ENCODE data around the gene OSM.

Gene OSM

DNA sequence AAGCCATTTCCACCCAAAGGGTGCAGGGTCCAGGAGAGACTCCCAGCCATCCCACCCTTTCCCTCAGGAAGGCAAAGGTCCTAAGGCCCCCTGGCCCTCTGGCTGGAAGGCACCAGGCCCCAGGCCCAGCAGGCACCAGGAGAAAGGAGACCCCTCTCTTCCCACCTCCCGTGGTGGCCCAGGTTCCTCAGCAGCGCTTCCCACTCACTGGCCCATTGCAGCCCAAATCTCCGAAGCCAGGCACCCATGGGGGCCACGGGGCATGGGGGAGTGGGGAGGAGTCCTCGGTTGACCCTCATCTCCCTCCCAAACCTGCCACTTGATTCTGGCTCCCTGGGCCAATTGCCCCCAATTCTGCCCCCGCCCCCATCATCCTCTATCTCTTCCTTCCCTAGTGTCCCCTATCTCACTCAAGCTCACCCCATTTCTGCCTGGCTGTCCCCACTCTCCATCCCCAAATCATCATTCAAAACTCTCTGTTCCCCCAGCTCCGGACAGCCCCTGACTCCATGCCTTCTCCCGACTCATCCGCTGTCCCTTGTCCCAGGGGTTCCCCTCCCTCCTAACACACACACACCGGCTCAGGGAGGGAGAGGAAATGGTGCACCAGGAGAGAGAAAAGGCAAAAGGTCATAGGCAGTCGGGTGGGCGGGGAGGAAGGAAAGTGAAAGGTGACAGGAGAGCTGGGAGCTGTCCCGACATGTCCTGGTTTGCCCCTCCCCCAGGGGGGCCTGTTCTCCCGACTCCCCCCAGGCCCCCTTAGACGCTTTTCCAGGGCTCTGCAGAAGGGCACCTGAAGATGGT, 21.3 kb downstream of the OSM start:
- Histone ChIP-seq H3K4me2 (ENCODE audit: low read length) (peak overlapping the region; percentile 42), H3K27ac (ENCODE audit: low read depth, low read length) (no peak overlapping the region), H2AK5ac (ENCODE audit: low read length) (no peak overlapping the region), H3K18ac (ENCODE audit: low read length) (peak overlapping the region; percentile 22), H2BK15ac (replicated peaks; ENCODE audit: low read depth) (no peak overlapping the region), H4K5ac (ENCODE audit: low read length) (no peak overlapping the region), H3K4me1 (ENCODE audit: control insufficient read depth, low read depth, low read length) (no peaks in the 10 kb centered on the region), H3K27me3 (ENCODE audit: insufficient read depth, low read length, poor library complexity) (no peaks in the 10 kb centered on the region), H3K79me1 (ENCODE audit: low read length) (no peaks in the 10 kb centered on the region), H3K9ac (ENCODE audit: low read length) (peak overlapping the region; percentile 32), H3K23ac (ENCODE audit: low read length) (no peak overlapping the region), H3K79me2 (ENCODE audit: control insufficient read depth, insufficient read depth, low read length) (no peaks in the 10 kb centered on the region), H3K4me3 (ENCODE audit: low read length) (no peak overlapping the region), H3K4ac (ENCODE audit: low read depth, low read length) (peak overlapping the region; percentile 39), H3K56ac (ENCODE audit: low read length) (no peak overlapping the region), H3K36me3 (ENCODE audit: control insufficient read depth, insufficient read depth, low read length) (no peaks in the 10 kb centered on the region), H2BK120ac (ENCODE audit: low read depth, low read length) (no peak overlapping the region), H4K8ac (ENCODE audit: low read depth, low read length) (no peak overlapping the region), H2BK5ac (ENCODE audit: low read length) (no peak overlapping the region)
- WGBS (ENCODE audit: extremely low coverage, insufficient coverage, low lambda C conversion rate): no CpG with 5 or more reads among the region's 15 CpGs
- peak; percentile 66 for DNase-seq

DNA sequence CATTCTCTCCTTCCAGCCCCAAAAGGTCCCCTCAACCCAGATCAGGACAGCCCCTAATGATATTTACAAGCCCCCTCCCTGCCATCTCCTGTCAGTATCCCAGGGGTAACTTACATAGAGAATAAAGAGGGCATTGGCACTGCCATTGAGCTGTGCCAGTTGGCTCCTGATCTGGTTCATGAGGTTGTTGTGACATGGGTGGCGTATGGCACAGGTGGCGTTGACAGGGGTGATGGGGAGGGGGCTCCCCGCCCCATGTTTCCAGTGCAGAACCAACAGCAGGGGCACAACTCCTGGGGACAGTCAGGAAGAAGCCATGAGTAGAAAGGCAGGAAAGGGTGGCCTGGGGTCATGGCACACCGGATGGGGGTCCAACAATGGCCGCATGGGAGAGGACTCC, 22.0 kb downstream of the OSM start:
- Histone ChIP-seq H3K27me3 (ENCODE audit: insufficient read depth, low read length, poor library complexity) (no peaks in the 10 kb centered on the region), H3K18ac (ENCODE audit: low read length) (no peak overlapping the region), H2BK15ac (replicated peaks; ENCODE audit: low read depth) (no peak overlapping the region), H3K56ac (ENCODE audit: low read length) (no peak overlapping the region), H3K27ac (ENCODE audit: low read depth, low read length) (no peak overlapping the region), H2BK5ac (ENCODE audit: low read length) (no peak overlapping the region), H4K5ac (ENCODE audit: low read length) (no peak overlapping the region), H3K79me2 (ENCODE audit: control insufficient read depth, insufficient read depth, low read length) (no peaks in the 10 kb centered on the region), H3K4ac (ENCODE audit: low read depth, low read length) (no peak overlapping the region), H3K23ac (ENCODE audit: low read length) (no peak overlapping the region), H3K4me3 (ENCODE audit: low read length) (no peak overlapping the region), H3K4me1 (ENCODE audit: control insufficient read depth, low read depth, low read length) (no peaks in the 10 kb centered on the region), H3K4me2 (ENCODE audit: low read length) (no peak overlapping the region), H3K9ac (ENCODE audit: low read length) (no peak overlapping the region), H3K36me3 (ENCODE audit: control insufficient read depth, insufficient read depth, low read length) (no peaks in the 10 kb centered on the region), H4K8ac (ENCODE audit: low read depth, low read length) (no peak overlapping the region), H3K79me1 (ENCODE audit: low read length) (no peaks in the 10 kb centered on the region), H2BK120ac (ENCODE audit: low read depth, low read length) (no peak overlapping the region), H2AK5ac (ENCODE audit: low read length) (no peak overlapping the region)
- WGBS (ENCODE audit: extremely low coverage, insufficient coverage, low lambda C conversion rate): no CpG with 5 or more reads among the region's 5 CpGs
- no peak for DNase-seq

DNA sequence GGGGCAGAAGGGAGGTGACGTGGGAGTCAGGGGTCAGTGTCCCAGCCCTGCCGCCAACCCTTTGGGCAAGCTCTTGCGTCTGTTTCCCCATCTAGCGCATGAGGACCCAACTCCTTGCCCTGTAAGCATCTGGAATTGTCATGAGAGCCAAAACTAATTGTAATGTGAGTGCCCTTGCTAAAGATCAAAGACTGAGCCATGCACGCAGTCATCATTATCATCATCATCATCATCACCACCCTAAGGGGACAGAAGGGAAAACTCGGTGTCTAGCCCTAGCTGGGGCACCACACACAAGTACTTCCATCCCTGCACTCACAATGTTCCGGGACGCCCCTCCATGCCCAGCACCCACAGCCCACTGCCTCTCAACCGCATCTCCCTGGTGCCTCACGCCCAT, 22.6 kb downstream of the OSM start:
- Histone ChIP-seq H4K5ac (ENCODE audit: low read length) (no peak overlapping the region), H3K4me1 (ENCODE audit: control insufficient read depth, low read depth, low read length) (no peaks in the 10 kb centered on the region), H3K4ac (ENCODE audit: low read depth, low read length) (no peak overlapping the region), H3K36me3 (ENCODE audit: control insufficient read depth, insufficient read depth, low read length) (no peaks in the 10 kb centered on the region), H2AK5ac (ENCODE audit: low read length) (no peak overlapping the region), H4K8ac (ENCODE audit: low read depth, low read length) (no peak overlapping the region), H3K79me1 (ENCODE audit: low read length) (no peaks in the 10 kb centered on the region), H3K79me2 (ENCODE audit: control insufficient read depth, insufficient read depth, low read length) (no peaks in the 10 kb centered on the region), H2BK15ac (replicated peaks; ENCODE audit: low read depth) (no peak overlapping the region), H2BK120ac (ENCODE audit: low read depth, low read length) (no peak overlapping the region), H3K9ac (ENCODE audit: low read length) (no peak overlapping the region), H3K4me2 (ENCODE audit: low read length) (no peak overlapping the region), H3K27ac (ENCODE audit: low read depth, low read length) (no peak overlapping the region), H3K4me3 (ENCODE audit: low read length) (no peak overlapping the region), H3K56ac (ENCODE audit: low read length) (no peak overlapping the region), H3K23ac (ENCODE audit: low read length) (no peak overlapping the region), H2BK5ac (ENCODE audit: low read length) (no peak overlapping the region), H3K18ac (ENCODE audit: low read length) (no peak overlapping the region), H3K27me3 (ENCODE audit: insufficient read depth, low read length, poor library complexity) (no peaks in the 10 kb centered on the region)
- DNase-seq: no peak
- WGBS (ENCODE audit: extremely low coverage, insufficient coverage, low lambda C conversion rate): no CpG with 5 or more reads among the region's 10 CpGs

DNA sequence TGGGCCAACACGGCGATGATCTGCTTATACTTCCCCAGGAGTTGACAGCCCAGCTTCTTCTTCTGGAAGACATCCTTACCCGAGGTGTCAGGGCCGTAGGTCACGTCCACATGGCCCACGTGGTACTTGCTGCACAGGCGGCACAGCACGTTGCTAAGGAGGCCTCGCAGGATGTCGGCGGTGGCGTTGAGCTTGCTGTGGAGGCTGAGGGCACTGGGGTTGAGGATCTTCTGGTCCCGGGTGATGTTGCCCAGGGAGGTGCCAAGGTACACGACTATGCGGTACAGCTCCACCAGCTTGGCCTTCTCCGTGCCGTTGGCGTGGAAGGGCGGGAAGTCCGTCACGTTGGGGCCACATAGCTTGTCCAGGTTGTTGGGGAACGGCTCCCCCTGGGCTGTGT, 23.0 kb downstream of the OSM start:
- H3K4ac ChIP-seq (ENCODE audit: low read depth, low read length): no peak overlapping the region
- H3K27me3 ChIP-seq (ENCODE audit: insufficient read depth, low read length, poor library complexity): no peaks in the 10 kb centered on the region
- H4K5ac ChIP-seq (ENCODE audit: low read length): no peak overlapping the region
- DNase-seq: no peak
- no peak overlapping the region for H3K18ac ChIP-seq (ENCODE audit: low read length)
- no peak overlapping the region for H3K27ac ChIP-seq (ENCODE audit: low read depth, low read length)
- H2AK5ac ChIP-seq (ENCODE audit: low read length): no peak overlapping the region
- H3K4me3 ChIP-seq (ENCODE audit: low read length): no peak overlapping the region
- H3K36me3 ChIP-seq (ENCODE audit: control insufficient read depth, insufficient read depth, low read length): no peaks in the 10 kb centered on the region
- no peak overlapping the region for H3K9ac ChIP-seq (ENCODE audit: low read length)
- H2BK5ac ChIP-seq (ENCODE audit: low read length): no peak overlapping the region
- H3K23ac ChIP-seq (ENCODE audit: low read length): no peak overlapping the region
- no peaks in the 10 kb centered on the region for H3K4me1 ChIP-seq (ENCODE audit: control insufficient read depth, low read depth, low read length)
- no peak overlapping the region for H2BK120ac ChIP-seq (ENCODE audit: low read depth, low read length)
- WGBS (ENCODE audit: extremely low coverage, insufficient coverage, low lambda C conversion rate): no CpG with 5 or more reads among the region's 22 CpGs
- H3K4me2 ChIP-seq (ENCODE audit: low read length): no peak overlapping the region
- no peak overlapping the region for H3K56ac ChIP-seq (ENCODE audit: low read length)
- H4K8ac ChIP-seq (ENCODE audit: low read depth, low read length): no peak overlapping the region
- H3K79me1 ChIP-seq (ENCODE audit: low read length): no peaks in the 10 kb centered on the region
- no peak overlapping the region for H2BK15ac ChIP-seq (replicated peaks; ENCODE audit: low read depth)
- no peaks in the 10 kb centered on the region for H3K79me2 ChIP-seq (ENCODE audit: control insufficient read depth, insufficient read depth, low read length)

DNA sequence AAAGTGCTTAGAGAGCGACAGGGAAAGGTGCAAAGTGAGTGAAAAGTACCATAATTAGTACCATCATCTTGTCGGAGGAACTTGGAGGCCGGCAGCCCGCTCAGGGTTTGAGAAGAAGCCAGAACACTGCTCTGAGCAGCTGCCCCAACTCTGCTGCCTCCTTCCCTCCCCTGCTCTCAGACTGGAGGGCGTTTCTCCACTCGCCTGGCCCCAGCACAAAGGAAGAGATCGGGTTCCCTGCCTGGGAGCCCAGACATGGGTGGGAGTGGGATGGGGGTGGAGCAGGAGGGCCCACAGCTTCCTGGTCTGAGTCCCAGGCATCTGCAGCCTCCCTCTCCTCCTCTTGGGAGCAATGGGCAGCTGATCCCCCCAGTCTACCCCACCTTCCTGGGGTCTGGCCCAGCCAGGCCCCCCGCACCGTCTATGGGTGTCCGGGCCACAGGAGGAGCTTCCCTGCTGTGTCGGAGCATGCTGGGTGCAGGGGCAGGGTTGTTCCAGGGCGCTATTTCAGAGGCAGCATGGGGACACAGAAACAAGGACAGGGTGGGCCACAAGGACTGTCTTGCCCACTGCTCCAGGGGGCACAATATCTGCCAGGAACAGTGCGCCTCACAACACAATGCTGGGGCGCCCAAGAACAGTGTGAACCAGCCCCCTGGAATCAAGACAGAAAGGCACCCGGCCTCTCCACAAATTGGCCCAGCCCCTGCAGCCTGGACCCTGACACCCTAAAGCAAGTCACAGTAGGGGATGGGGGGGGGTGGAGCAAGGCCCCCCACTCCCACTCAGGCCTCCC, 24.9 kb downstream of the OSM start:
- Histone ChIP-seq H3K4me3 (ENCODE audit: low read length) (no peak overlapping the region), H4K8ac (ENCODE audit: low read depth, low read length) (no peak overlapping the region), H3K27me3 (ENCODE audit: insufficient read depth, low read length, poor library complexity) (no peaks in the 10 kb centered on the region), H2BK120ac (ENCODE audit: low read depth, low read length) (no peak overlapping the region), H3K27ac (ENCODE audit: low read depth, low read length) (no peak overlapping the region), H3K4me1 (ENCODE audit: control insufficient read depth, low read depth, low read length) (peaks cover 4% of the 10 kb centered on the region), H3K18ac (ENCODE audit: low read length) (no peak overlapping the region), H3K79me2 (ENCODE audit: control insufficient read depth, insufficient read depth, low read length) (no peaks in the 10 kb centered on the region), H2BK15ac (replicated peaks; ENCODE audit: low read depth) (no peak overlapping the region), H4K5ac (ENCODE audit: low read length) (no peak overlapping the region), H2BK5ac (ENCODE audit: low read length) (no peak overlapping the region), H3K56ac (ENCODE audit: low read length) (no peak overlapping the region), H2AK5ac (ENCODE audit: low read length) (no peak overlapping the region), H3K36me3 (ENCODE audit: control insufficient read depth, insufficient read depth, low read length) (no peaks in the 10 kb centered on the region), H3K4ac (ENCODE audit: low read depth, low read length) (no peak overlapping the region), H3K4me2 (ENCODE audit: low read length) (no peak overlapping the region), H3K23ac (ENCODE audit: low read length) (no peak overlapping the region), H3K9ac (ENCODE audit: low read length) (no peak overlapping the region), H3K79me1 (ENCODE audit: low read length) (no peaks in the 10 kb centered on the region)
- DNase-seq: no peak
- WGBS (ENCODE audit: extremely low coverage, insufficient coverage, low lambda C conversion rate): no CpG with 5 or more reads among the region's 15 CpGs

Data from mesendoderm (in vitro differentiated cells).